Right lobe of liver (tissue), 4 donors: ENCODE results near the gene CEP20.

Source experiments
- POLR2A ChIP-seq: fragments of 450-650 bp; IDR thresholded peaks from one replicate; pipeline ENCODE4 v1.6.1; 2017; ENCODE audit warnings: antibody characterized with exemption, mild to moderate bottlenecking
- TF ChIP-seq, protein P1 (sequence below), 4 donors: fragments of 200-600 bp in 3 of 4; fragments of 450-650 bp in 1 of 4; IDR thresholded peaks; one replicate each; pipeline versions ENCODE4 v1.5.1 to v1.8.0; 2016 to 2022; ENCODE audit warnings: antibody characterized with exemption in 4 of 4, mild to moderate bottlenecking in 2 of 4
- donor health status: DM: no; HTN: no; CAD: no.
- donor health status: DM: no; HTN: no; CAD: no.
- donor health status: DM: no; HTN: yes; CAD: no.

DNA sequence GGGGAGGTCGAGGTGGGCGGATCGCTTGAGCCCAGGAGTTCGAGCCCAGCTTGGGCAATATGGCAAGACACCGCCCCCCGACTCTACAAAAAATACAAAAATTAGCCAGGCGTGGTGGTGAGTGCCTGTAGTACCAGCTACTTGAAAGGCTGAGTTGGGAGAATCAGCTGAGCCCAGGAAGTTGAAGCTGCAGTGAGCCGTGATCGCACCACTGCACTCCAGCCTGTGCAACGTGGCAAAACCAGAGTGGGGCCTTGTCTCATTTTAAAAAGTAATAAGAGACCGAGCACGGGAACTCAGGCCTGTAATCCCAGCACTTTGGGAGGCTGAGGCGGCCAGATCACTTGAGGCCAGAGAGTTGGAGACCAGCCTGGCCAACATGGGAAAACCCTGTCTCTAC, 36.6 kb upstream of the CEP20 start:
- TF ChIP-seq POLR2A = no peak
- TF ChIP-seq, protein P1, sequence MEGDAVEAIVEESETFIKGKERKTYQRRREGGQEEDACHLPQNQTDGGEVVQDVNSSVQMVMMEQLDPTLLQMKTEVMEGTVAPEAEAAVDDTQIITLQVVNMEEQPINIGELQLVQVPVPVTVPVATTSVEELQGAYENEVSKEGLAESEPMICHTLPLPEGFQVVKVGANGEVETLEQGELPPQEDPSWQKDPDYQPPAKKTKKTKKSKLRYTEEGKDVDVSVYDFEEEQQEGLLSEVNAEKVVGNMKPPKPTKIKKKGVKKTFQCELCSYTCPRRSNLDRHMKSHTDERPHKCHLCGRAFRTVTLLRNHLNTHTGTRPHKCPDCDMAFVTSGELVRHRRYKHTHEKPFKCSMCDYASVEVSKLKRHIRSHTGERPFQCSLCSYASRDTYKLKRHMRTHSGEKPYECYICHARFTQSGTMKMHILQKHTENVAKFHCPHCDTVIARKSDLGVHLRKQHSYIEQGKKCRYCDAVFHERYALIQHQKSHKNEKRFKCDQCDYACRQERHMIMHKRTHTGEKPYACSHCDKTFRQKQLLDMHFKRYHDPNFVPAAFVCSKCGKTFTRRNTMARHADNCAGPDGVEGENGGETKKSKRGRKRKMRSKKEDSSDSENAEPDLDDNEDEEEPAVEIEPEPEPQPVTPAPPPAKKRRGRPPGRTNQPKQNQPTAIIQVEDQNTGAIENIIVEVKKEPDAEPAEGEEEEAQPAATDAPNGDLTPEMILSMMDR (IDR thresholded peaks at IDR 0.05) = no peak
